ENCODE measurements around the gene SVIL.
"Not testable (repeated sequence)": the region's sequence is repeated elsewhere in the genome, so short reads cannot be mapped to it uniquely, and the experiment has no call there.

The SVIL gene

DNA sequence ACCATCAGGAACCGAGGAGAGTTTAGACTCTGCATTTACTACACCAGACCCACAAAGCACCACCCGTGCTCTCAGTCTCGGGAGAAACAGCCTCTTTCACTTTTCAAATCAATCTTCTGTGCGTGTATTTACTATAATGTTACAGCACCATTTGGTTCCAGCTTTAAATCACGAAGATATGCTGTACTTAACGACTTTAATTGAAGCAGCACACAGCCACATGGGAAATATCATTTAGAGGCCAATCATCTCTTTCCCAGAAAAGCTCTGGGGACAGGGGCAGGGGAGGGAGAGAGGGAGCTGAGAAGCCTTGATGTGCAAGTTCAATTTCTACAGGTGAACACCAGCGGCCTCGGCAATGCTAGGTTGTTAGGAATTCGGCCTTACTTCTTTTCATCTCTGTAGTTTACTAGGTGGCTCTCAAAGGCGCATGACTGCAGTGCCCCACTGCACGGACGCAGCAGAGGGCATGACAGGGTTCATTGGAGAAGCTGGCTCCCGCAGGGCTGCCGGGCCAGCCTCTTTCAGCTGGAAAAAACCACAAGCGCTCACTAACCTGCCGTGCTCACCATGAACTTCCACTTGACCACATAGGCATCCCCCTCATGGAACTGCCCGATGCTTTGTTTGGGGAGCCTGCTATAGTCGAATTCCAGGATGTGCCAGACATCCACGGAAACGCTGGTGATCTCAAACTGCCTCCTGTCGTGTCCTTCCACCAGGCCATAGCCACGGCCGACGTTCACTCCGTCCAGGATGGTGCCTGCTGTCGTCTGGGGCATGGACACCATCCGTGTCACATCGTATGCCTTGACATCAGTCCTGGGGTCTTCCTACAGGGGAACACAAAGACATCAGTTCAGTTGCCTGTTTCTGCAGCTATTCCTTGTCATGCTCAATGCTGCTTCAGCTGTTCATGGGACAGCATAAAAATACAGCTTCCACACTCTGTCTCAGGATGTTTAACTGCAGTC lies 154.5 kb downstream of the SVIL start:
- no peak for DNase-seq

GRCh38 chr10:29479081-29479925 lies 155.5 kb downstream of the SVIL start:
- no peak for DNase-seq

- no peak for DNase-seq
These were observed 161.2 kb downstream of the SVIL start for GRCh38 chr10:29473406-29474100.

DNA sequence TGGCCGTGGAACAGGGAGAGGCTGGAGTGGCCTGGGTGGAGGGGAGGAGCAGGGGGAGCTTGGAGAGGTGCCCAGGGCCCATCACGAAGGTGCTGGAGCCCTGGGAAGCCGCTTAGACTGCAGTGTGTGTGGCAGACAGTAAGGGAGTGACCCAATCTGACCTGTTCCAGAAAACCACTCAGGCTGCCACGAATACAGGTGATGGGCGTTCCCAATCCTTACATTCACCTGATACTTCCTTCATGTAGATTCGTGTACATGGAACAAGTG lies 161.7 kb downstream of the SVIL start:
- DNase-seq = no peak

DNA sequence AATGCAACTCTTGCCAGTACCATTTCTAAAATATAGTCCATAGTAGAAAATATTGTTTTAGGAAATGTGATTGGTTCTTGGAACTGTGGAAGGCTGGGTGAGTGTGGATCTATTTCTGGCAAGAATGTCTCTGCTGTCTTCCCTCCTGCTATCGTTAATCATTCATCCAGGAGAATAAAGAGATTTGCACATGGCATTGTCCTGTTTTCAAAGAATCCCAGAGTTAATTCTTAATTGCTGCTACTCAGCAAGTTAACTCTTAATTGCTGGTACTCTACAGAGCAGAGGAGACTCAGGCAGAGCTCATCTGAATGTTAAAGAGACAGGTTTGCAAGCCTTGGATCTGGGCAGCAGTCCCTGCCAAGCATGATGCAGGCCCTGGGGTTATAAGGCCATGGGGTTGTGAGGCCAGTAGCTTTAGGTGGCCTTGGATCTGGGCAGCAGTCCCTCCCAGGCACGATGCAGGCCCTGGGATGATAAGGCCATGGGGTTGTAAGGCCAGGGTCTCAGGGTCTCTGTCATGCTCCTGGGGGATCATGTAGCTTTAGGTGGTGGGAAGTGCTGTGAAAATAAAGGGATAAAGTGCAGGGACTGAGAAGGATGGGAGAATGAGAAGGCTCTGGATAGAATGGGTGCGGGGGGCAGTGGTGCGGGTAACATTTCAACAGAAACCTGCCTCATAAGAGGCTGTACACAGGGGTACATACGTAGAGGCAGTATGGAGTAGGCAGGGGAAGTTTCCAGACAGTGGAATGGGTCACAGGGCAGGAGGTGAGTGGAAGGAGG lies 162.3 kb downstream of the SVIL start:
- no peak for DNase-seq

DNA sequence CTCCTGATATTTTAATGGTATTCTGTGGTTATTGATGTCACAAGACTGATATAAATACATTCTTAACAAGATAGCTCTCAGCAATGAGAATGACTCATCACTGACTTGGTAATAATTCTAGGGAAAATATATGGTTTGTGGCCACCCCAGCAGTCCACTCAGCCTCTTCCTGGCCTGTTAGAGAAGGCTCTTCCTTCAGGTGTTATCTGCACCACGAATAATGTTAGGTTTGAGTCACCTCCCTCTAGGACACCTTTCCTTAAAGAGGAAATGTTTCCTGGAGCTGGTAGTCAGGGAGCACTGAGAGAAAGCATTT lies 163.3 kb downstream of the SVIL start:
- DNase-seq = no peak

DNA sequence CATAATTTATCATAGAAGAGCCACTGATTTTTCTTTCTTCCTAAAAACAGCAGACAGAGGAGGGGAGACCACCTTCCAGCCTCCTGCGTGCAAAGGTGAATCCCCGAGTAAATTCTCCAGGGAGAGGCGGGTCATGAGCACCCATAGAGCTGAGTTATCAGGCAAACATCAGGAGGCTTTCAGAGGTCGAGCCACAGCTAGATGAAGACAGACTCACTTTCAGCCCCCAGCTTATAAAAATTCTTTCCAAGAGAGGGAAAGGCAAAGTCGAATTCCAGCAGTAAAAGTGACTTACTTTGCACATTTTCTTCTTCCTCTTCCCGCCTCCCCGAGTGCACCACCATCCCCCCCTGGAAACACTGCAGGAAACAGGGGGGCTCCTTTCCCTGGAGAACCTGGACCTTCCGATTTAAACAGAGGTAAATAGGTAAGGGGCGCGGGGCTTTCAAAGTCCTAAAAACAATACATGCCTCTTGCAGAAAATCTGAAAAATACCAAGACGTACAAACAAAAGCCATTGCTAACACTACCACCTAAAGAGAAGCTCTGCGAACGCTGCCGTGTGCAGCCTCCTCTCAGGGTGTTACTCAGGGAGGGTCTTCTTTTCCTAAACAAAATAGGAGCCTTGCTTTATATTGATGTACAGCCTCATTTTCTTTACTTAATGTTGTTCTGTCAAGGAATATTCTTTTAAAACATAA lies 163.8 kb downstream of the SVIL start:
- no peak for DNase-seq

DNA sequence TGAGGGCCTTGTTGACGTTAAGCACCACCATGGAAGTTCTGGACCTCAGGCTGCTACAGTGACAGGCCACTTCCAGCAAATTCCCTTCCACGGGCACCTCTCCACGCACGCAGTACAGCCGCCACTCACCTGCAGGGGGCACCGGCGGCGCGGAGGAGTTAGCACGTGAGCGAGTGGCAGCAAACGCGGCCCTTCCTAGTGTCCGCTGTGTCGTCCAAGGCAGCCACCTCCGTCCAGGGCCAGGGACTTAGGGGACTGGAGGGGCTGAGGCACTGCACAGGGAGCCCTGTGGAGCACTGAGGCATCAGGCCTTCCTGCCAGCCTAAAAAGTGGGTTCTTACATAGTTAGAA lies 164.4 kb downstream of the SVIL start:
- DNase-seq = no peak

GRCh38 chr10:29469481-29470354 lies 165.1 kb downstream of the SVIL start:
- no peak for DNase-seq

DNA sequence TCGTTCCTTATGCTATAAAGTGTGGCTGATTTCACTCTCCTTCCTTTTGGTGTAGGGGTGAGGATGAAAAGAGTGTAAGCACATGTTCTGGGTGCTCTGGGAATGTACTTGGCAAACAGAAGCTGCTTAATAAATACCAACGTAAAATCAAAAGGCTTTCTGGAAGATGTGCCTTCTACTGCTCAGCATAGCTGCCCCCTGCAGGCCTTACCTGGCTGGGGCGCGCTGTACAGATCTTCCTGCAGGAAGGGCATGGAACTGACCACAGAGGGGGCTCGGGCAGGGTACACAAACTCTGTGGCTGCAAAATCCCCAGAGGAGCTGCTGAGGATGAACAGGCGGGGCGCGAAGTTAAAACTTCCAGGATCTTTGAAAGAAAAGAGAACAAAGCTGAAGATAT lies 169.4 kb downstream of the SVIL start:
- no peak for DNase-seq

GRCh38 chr10:29464671-29465171 lies 170.1 kb downstream of the SVIL start:
- not testable (repeated sequence) for DNase-seq

DNA sequence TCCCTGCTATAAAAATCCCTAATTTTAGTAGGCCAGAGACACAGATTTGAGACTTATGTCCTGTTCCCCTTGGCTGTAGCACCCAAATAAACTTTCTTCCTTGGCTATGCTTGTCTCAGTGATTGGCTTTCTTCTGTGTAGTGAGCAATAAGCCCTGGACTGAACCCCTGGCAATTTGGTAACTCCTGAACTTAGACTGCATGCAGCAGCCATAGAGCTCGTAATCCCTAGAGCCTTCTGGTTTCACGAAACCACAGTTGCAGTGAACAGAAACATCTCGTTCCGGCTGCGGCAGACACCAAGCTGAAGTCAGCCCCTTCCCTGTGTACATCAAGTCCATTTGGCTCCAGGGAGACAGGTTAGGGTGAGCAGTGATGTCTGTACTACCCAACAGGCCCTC lies 173.7 kb downstream of the SVIL start:
- no peak for DNase-seq

DNA sequence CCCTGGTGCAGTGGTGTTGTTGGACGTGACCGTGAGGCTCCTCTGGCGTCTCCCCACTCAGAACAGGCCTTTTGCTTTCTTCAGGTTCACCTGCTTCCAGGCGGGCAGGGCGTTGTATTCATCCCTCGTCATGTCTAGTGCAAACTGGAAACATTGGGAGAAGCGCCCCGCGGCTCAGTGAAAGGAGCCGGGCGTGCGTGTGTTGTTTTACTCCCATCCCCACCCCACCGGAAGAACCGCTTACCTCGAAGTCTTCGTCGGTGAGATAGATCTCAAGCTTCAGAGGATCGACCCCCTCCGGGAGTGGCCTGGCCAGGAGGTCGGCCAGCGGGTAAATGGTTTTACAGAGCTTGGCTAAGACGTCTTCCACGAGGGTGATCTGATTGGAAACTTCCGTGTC lies 176.6 kb downstream of the SVIL start:
- DNase-seq = not testable (repeated sequence)

DNA sequence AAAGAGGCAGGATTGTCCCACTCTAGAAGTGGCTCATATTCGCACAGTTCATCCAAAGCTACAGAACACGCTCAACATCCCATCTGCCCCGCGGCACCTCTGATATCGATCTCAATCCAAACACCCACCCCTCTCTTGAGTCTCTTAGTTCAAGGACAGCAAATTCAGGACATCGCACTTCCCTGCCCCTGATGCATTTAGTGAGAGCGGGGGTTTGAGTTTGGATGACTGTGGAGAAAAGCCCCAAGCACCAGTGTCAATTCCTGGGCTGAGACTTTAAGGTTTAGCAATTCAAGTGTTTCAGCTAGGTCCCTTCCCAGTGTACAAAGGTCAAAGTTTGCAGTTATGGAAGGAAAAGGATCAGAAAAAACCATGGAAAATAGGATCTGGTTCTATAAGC lies 179.7 kb downstream of the SVIL start:
- DNase-seq = no peak

GRCh38 chr10:29454250-29454649 lies 180.5 kb downstream of the SVIL start:
- no peak for DNase-seq

DNA sequence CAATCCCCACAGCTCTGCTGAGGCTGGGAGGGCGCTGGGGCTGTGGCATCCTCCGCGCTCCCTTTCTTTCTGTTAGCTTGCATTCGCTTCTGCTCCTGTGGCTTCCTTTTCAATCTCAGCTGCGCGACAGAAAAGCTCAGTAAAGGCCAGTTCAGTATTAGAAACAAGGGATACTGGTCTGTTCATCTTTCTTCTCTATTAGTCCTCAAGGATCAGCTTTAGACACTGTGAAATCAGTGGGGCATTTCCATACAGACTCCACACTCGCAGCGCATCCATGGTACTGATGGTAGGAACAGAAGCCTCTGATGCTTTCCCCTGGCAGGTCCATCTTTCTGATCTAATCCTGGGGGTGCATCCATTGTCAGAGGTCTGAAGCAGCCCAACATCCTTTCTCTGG lies 182.2 kb downstream of the SVIL start:
- no peak for DNase-seq

DNA sequence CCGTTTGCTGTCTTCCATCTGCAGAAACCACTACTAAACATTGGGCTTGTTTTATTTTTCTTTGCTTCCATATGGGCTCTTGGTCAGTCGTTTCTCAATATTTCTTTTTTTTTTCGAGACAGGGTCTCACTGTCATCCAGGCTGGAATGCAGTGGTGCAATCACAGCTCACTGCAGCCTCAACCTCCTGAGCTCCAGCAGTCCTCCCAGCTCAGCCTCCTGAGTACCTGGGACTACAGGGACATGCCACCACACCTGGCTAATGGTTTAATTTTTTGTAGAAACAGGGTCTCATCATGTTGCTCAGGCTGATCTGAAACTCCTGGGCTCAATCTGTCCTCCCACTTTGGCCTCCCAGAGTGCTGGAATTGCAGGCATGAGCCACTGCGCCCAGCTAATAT lies 182.8 kb downstream of the SVIL start:
- DNase-seq = no peak

- DNase-seq = no peak
These were observed 184.4 kb downstream of the SVIL start for GRCh38 chr10:29450405-29450804.

DNA sequence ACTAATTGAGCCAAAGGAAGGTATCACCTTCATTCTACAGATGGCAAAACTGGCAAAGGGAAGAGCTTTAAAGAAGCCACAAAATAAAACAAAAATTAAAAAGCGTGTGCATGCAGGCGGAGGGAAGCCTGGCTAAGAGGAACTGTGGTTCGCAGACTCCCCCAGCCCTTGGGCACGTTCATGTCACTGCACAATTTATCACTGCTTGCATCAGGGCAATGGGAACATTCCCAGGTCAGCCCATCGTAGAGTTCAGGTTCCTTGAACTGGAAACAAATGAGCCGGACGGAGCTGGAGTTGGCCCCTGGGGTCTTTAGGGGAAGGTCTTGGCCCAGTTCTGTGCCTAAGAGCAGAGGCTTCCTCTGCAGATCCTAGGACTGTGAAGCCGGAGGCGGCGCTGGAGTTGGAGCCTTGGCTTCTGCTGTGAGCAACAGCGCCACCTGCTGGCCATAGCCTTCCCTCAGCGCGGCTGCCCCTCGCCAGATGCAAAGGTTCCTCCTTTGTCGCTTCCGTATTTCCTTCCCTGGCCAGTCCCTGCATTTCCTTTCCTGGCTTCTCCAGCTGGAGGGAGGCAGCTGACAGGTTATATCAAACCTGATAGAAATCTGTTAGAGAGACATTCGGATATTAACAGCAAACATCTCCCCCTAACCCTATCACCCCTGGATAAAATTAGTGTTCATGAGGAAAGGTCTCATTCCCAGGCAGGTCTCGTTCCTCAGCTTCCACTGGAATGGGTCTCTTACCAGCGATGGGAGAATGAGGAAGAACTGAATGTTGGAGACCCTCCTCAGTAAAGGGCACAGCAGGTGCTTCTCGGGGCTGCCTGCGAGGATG lies 185.8 kb downstream of the SVIL start:
- not testable (repeated sequence) for DNase-seq

- no peak for DNase-seq
These were observed 186.6 kb downstream of the SVIL start for GRCh38 chr10:29448125-29448524.

Measured in DMS 273 treated with DMSO at 0.1 percent for 48 hours (cell line).